ENCODE data around the gene ATRNL1.
A peak's percentile ranks its signal among the peaks of the same experiment; 100 is the strongest.
"Not testable (repeated sequence)": the region's sequence is repeated elsewhere in the genome, so short reads cannot be mapped to it uniquely, and the experiment has no call there.

The ATRNL1 gene

DNA sequence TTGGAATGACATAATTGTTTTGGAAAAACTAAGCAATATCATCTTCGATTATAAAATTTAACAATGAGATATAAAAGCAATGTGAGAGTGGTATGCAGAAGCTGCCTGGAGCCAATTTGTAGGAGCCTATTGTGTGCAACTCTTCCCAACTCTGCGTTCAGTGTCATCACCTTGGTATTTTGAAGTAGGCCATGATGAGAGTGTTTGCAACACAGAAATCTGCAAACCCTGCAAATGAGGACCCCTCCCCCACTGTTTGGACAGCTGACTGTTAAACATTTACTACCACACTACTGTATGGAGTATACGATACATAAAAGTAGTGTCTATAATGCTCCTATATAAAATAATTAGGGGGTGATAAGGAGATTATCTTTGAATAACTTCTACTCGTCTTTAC lies 531.3 kb downstream of the ATRNL1 start:
- DNase-seq (ENCODE audit: low spot score): no peak

GRCh38 chr10:115628616-115629015 lies 535.5 kb downstream of the ATRNL1 start:
- DNase-seq (ENCODE audit: low spot score): no peak

DNA sequence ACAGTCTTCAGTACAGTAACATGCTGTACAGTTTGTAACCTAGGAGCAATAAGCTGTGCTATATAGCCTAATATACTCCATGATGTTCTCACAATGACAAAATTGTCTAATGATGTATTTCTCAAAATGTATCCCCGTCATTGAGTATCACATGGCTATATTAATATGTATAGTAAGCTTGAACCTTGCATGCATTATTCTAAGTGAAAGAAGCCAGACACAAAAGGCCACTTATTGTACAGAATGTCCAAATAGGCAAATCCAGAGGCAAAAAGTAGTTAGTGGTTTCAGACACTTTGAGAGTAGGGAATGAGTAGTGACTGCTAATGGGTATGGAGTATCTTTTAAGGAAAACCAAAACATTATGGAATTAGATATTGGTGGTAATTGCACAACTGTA lies 545.1 kb downstream of the ATRNL1 start:
- no peak for DNase-seq (ENCODE audit: low spot score)

- no peak for DNase-seq (ENCODE audit: low spot score)
Observed at GRCh38 chr10:115649217-115649616, 556.1 kb downstream of the ATRNL1 start.

DNA sequence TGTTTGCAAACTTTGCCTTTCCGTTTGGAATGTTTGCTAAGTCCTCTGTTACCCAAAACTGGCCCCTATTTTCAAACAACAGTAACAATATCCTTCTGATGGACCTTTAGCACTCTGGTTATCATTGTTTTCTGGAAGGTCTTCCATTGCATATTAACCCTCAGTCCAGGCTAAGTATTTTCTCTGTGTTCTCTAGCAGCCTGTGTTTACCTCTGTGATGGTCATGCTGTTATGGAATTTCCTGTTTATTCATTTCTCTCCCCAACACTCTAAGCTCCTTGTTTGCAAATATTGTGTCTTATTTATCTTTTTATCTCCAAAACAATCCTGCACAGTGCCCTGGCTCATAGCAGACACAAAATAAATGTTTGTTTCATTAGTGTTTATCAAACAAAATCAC lies 560.3 kb downstream of the ATRNL1 start:
- no peak for DNase-seq (ENCODE audit: low spot score)

GRCh38 chr10:115654961-115655360 lies 561.8 kb downstream of the ATRNL1 start:
- DNase-seq (ENCODE audit: low spot score): no peak

- DNase-seq (ENCODE audit: low spot score): peak; percentile 7
Observed at GRCh38 chr10:115657161-115657860, 564.1 kb downstream of the ATRNL1 start.

- no peak for DNase-seq (ENCODE audit: low spot score)
Observed at GRCh38 chr10:115659616-115660015, 566.5 kb downstream of the ATRNL1 start.

DNA sequence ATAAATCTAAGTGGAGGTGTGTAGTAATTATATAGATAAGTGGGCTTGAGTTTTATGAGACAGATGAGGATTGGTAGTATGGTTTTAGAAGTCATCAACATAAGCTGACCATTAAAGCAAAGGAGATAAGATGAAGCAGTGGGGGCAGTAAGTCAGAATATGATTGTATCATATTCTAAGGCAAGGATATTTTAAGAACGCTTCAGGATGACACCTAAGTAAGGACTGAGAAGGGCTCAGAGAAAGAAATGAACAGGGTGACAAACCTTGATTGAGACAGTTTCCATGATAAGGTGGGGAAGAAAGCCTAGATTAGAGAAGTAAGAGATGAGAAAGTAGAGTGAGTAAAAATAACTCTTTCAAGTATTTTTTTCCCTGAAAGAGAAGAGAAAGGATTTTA lies 567.2 kb downstream of the ATRNL1 start:
- no peak for DNase-seq (ENCODE audit: low spot score)

DNA sequence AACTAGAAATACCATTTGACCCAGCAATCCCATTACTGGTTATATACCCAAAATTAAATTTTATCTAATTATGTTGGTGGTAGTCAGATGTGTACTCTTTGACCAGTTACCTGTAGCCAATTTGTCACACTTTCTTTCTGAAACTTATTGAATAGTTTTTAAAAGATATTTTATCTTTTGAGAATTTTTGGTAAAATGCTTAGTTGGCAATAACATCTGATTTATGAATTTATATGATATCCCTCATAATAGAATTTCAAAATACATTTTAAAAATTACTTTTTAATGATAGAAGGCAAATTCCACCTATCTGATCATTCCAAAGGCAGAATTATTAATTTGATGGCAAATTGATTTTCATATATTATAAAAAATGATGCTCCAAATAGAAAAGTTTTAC lies 569.3 kb downstream of the ATRNL1 start:
- no peak for DNase-seq (ENCODE audit: low spot score)

GRCh38 chr10:115665549-115665948 lies 572.4 kb downstream of the ATRNL1 start:
- no peak for DNase-seq (ENCODE audit: low spot score)

GRCh38 chr10:115674496-115674895 lies 581.3 kb downstream of the ATRNL1 start:
- DNase-seq (ENCODE audit: low spot score): no peak

DNA sequence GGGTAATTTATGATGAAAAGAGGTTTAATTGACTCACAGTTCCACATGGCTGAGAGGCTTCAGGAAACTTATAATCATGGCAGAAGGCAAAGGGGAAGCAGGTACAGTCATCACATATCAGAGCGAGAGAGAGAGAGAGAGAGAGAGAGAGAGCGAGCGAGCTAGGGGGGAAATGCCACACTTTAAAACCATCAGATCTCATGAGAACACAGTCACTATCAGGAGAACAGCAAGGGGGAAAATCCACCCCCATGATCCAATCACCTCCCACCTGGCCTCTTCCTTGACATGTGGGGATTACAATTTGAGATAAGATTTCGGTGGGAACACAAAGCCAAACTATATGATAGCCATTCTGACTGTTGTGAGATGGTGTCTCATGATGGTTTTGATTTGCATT lies 603.6 kb downstream of the ATRNL1 start:
- DNase-seq (ENCODE audit: low spot score): no peak

- DNase-seq (ENCODE audit: low spot score): no peak
Observed at GRCh38 chr10:115706026-115706425, 612.9 kb downstream of the ATRNL1 start.

DNA sequence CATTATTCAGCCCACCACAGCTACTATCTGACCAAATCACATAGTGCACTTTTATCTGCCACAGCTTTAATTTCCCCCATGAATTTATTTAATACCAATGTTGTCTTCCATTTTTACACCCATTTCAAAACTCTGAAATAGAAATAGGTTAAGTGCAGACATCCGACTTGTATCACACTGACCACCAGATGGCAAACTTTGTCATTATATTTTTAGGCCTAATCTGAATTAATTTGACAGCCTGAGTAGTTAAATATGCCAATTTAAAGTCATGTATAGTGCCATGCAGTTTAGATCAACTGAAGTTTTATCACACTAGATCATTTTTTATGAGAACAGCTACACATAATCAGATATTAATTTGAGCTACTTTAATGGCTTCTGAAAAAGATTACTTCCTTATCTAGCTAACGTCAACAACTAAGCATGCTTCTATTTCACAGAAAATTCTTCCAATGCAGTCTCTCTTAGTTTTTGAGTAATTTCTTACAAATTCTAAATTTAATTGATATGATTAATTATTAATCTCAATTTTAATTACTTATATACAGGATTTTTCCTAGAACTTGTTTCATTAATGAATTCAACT lies 613.4 kb downstream of the ATRNL1 start:
- DNase-seq (ENCODE audit: low spot score): peak; percentile 2

DNA sequence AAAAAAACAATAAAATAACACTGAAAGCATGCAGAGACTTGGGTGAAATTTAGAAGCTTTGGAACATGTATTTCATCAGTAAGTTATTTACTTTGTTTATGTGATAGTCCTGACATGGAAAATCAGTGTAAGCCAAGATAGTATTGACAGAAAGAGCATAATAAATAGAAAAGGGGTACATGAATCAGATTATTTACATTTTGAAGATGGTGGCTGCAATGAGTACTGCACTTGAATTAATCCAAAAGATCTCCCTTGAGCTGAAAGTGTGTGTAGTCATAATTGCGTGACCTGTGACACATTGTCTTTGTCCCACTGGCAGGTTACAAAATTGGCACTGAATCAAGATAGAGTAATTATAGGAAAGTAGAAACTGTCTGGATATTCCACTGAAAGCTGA lies 617.0 kb downstream of the ATRNL1 start:
- no peak for DNase-seq (ENCODE audit: low spot score)

- no peak for DNase-seq (ENCODE audit: low spot score)
Observed at GRCh38 chr10:115711306-115711705, 618.1 kb downstream of the ATRNL1 start.

DNA sequence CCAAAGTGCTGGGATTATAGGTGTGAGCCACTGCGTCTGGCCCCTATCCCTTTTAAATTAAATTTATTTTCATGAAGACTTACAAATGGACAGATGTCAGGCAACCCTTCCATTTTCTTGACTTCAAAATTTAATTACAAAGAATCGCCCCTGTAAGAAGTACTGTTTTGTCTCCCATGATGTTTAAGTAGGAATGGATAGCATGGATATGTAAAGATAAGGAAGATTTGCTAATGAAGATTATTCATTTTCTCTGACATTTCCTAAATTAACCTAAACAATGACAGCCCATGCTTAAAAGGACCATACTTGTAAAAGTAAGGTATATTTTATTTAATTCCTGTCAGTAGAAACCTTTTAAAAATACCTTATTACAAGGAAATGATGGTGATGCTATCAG lies 627.0 kb downstream of the ATRNL1 start:
- no peak for DNase-seq (ENCODE audit: low spot score)

- DNase-seq (ENCODE audit: low spot score): no peak
Observed at GRCh38 chr10:115727129-115727528, 634.0 kb downstream of the ATRNL1 start.

- DNase-seq (ENCODE audit: low spot score): no peak
Observed at GRCh38 chr10:115744089-115744488, 650.9 kb downstream of the ATRNL1 start.

DNA sequence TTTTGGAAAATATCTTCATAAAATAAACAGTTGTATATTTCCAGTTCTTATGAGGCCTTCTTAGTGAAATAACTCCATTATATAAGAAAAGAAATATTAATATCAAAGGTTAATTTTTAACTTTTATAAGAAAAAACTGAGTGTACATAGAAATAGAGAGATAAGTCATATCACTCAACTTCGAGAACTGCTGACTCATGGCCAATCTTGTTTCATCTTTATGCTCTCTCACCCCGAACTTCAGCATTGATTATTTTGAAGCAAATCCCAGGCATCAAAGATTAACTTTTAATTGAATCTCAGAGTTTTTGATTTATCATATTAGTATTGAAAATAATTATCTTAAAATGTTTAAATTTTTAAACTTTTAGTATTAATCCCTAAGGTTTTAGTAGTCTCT lies 652.8 kb downstream of the ATRNL1 start:
- no peak for DNase-seq (ENCODE audit: low spot score)

DNA sequence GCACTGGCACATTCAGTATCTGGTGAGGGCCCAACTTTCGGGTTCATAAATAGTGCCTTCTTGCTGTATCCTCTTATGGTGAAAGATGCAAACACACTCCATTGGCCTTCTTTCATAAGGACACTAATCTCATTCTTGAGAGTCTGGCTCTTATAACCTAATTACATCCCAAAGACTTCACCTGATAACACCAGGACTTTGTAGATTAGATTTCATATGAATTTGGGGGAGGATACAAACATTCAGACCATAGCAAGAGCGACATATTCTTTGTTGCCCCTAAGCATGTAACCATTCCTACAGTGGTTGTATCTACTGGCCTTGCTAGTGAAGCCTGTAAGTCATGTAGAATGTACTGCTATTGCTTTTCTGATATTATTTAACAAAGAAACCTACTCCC lies 654.6 kb downstream of the ATRNL1 start:
- DNase-seq (ENCODE audit: low spot score): no peak

DNA sequence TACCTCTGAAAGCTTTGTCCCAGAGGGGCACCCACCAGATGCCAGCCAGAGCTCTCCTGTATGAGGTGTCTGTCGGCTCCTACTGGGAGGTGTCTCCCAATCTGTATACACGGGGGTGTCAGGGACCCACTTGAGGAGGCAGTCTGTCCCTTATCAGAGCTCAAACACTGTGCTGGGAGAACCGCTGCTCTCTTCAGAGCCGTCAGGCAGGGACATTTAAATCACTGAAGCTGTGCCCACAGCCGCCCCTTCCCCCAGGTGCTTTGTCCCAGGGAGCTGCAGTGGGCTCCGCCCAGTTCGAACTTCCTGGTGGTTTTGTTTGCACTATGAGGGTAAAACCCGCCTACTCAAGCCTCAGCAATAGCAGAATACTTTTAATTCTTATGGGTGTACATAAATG lies 665.3 kb downstream of the ATRNL1 start:
- DNase-seq (ENCODE audit: low spot score): not testable (repeated sequence)

GRCh38 chr10:115760131-115760530 lies 667.0 kb downstream of the ATRNL1 start:
- no peak for DNase-seq (ENCODE audit: low spot score)

Measured in COLO829 (cell line).